HL-60 (cell line): ENCODE data around the gene PSENEN.

Experiments used
- DNase-seq, 2 experiments: peaks; one replicate each; pipeline ENCODE4 v3.0.0-alpha.2; 2010 to 2020; ENCODE audit warnings: low read depth in 1 of 2, low spot score in 1 of 2
- H3K27ac ChIP-seq: fragments of 250-450 bp; sonication (Bioruptor Pico); replicated peaks from 2 replicates; pipeline ENCODE4 v1.5.1; 2020; ENCODE audit warnings: mild to moderate bottlenecking, moderate library complexity
- H3K27me3 ChIP-seq: fragments of 250-450 bp; sonication (Bioruptor Pico); 2 replicates; pipeline ENCODE4 v1.5.1; 2021; ENCODE audit warnings: mild to moderate bottlenecking, moderate library complexity; ENCODE audit not compliant: insufficient read depth, poor library complexity, severe bottlenecking
- H3K4me3 ChIP-seq: replicated peaks from 2 replicates; pipeline ENCODE4 v1.5.1; 2011; ENCODE audit warnings: mild to moderate bottlenecking, control low read depth, low read length; ENCODE audit not compliant: insufficient read depth
- CTCF ChIP-seq: IDR thresholded peaks from one replicate; pipeline ENCODE4 v1.5.1; 2011; ENCODE audit warnings: low read length, control low read depth, inconsistent platforms; ENCODE audit not compliant: insufficient read depth
- GABPA ChIP-seq: IDR thresholded peaks from 2 replicates; pipeline ENCODE4 v1.6.1; 2012; ENCODE audit warnings: low read depth
- POLR2AphosphoS5 ChIP-seq: IDR thresholded peaks from 2 replicates; pipeline ENCODE4 v1.6.1; 2012; ENCODE audit warnings: low read depth
- REST ChIP-seq: IDR thresholded peaks from 2 replicates; pipeline ENCODE4 v1.6.1; 2012; ENCODE audit warnings: low read depth; ENCODE audit not compliant: insufficient replicate concordance
- SPI1 ChIP-seq: IDR thresholded peaks from 2 replicates; pipeline ENCODE4 v1.6.1; 2012; ENCODE audit warnings: low read depth, mild to moderate bottlenecking, borderline replicate concordance

Gene PSENEN

GRCh38 chr19:35702223-35703012 lies 43.0 kb upstream of the PSENEN start:
- Histone ChIP-seq H3K27me3 (no peaks in the 10 kb centered on the region), H3K27ac (peak overlapping the region; percentile 23; the same call in 1 of the 2 replicates), H3K4me3 (peak overlapping the region; percentile 64)
- DNase-seq = peak; percentile 90 to 97
- no peak for TF ChIP-seq SPI1
- TF ChIP-seq CTCF = no peak
- TF ChIP-seq POLR2AphosphoS5 = no peak
- TF ChIP-seq GABPA = no peak
- TF ChIP-seq REST = no peak

GRCh38 chr19:35703343-35703742 lies 42.1 kb upstream of the PSENEN start:
- DNase-seq = no peak
- no peak overlapping the region for H3K4me3 ChIP-seq
- H3K27me3 ChIP-seq = no peaks in the 10 kb centered on the region
- no peak overlapping the region for H3K27ac ChIP-seq
- no peak for TF ChIP-seq REST
- no peak for TF ChIP-seq POLR2AphosphoS5

GRCh38 chr19:35704218-35704617 lies 41.2 kb upstream of the PSENEN start, which contains the start of gene ZBTB32:
ZBTB32 (plus strand) TSS chr19:35704558; CDS start chr19:35714627, 10,069 bp downstream.
- no peak within 1 kb of the TSS for H3K27ac ChIP-seq
- no peak within 1 kb of the TSS for H3K4me3 ChIP-seq
- H3K27me3 ChIP-seq = no peaks in the 10 kb centered on the region
- peak; percentile 90 for TF ChIP-seq REST
- TF ChIP-seq SPI1 = no peak
- no peak for TF ChIP-seq GABPA
- no peak for TF ChIP-seq CTCF
- TF ChIP-seq POLR2AphosphoS5 = no peak
- DNase-seq = no peak
